HEK293T (cell line): ENCODE measurements around the gene RTP3.

Experiments
- BHLHE40 ChIP-seq: fragments of 450-650 bp; IDR thresholded peaks from 2 replicates; pipeline ENCODE4 v1.6.1; 2016; ENCODE audit warnings: mild to moderate bottlenecking, moderate library complexity, borderline replicate concordance
- ELF4 ChIP-seq: fragments of 450-650 bp; IDR thresholded peaks from 2 replicates; pipeline ENCODE4 v1.6.1; 2017; ENCODE audit warnings: antibody characterized with exemption
- FOXA1 ChIP-seq: fragments of 450-650 bp; IDR thresholded peaks from 2 replicates; pipeline ENCODE4 v1.6.1; 2016; ENCODE audit warnings: mild to moderate bottlenecking
- FOXM1 ChIP-seq: fragments of 450-650 bp; IDR thresholded peaks from 2 replicates; pipeline ENCODE4 v1.6.1; 2017; ENCODE audit warnings: mild to moderate bottlenecking, borderline replicate concordance
- LEF1 ChIP-seq: fragments of 450-650 bp; IDR thresholded peaks from 2 replicates; pipeline ENCODE4 v1.6.1; 2017; ENCODE audit warnings: mild to moderate bottlenecking, borderline replicate concordance
- PKNOX1 ChIP-seq: fragments of 450-650 bp; IDR thresholded peaks from 2 replicates; pipeline ENCODE4 v1.6.1; 2016
- SP1 ChIP-seq: fragments of 450-650 bp; IDR thresholded peaks from 2 replicates; pipeline ENCODE4 v1.6.1; 2017
- TARDBP ChIP-seq: fragments of 450-650 bp; IDR thresholded peaks from 2 replicates; pipeline ENCODE4 v1.6.1; 2016

GRCh38 chr3:46542344-46542743, 44.6 kb downstream of the RTP3 start:
- no peak for TF ChIP-seq FOXA1
- TF ChIP-seq PKNOX1 = no peak
- TF ChIP-seq BHLHE40 = no peak
- TF ChIP-seq TARDBP = no peak
- no peak for TF ChIP-seq LEF1
- no peak for TF ChIP-seq ELF4
- no peak for TF ChIP-seq FOXM1
- TF ChIP-seq SP1 = no peak
